NOMO-1 treated with DMSO at 0.1 percent for 48 hours (cell line): ENCODE measurements around the gene CFAP47.
"Not testable (repeated sequence)": the region's sequence is repeated elsewhere in the genome, so short reads cannot be mapped to it uniquely, and the experiment has no call there.

Source experiments
- DNase-seq: peaks from one replicate; lab custom pipeline; 2025; ENCODE audit not compliant: unreplicated experiment; lab: John Stamatoyannopoulos, UW

The CFAP47 gene

GRCh38 chrX:36234840-36235528 is 315.4 kb downstream of the CFAP47 start:
- DNase-seq: not testable (repeated sequence)

GRCh38 chrX:36241397-36241796 is 321.9 kb downstream of the CFAP47 start:
- no peak for DNase-seq

GRCh38 chrX:36266155-36266554 is 346.6 kb downstream of the CFAP47 start:
- DNase-seq: no peak

- no peak for DNase-seq
Observed at GRCh38 chrX:36310136-36310535, 390.6 kb downstream of the CFAP47 start.

GRCh38 chrX:36314303-36314702 is 394.8 kb downstream of the CFAP47 start:
- no peak for DNase-seq

GRCh38 chrX:36334572-36334971 is 415.0 kb downstream of the CFAP47 start:
- no peak for DNase-seq

- no peak for DNase-seq
Observed at GRCh38 chrX:36336751-36337150, 417.2 kb downstream of the CFAP47 start.

GRCh38 chrX:36344301-36344700 is 424.8 kb downstream of the CFAP47 start:
- no peak for DNase-seq

- no peak for DNase-seq
Observed at GRCh38 chrX:36348509-36348908, 429.0 kb downstream of the CFAP47 start.

GRCh38 chrX:36357855-36358254 is 438.3 kb downstream of the CFAP47 start:
- no peak for DNase-seq

GRCh38 chrX:36364262-36364661 is 444.7 kb downstream of the CFAP47 start:
- no peak for DNase-seq

GRCh38 chrX:36383495-36383894 is 464.0 kb downstream of the CFAP47 start:
- no peak for DNase-seq

- no peak for DNase-seq
Observed at GRCh38 chrX:36388901-36389300, 469.4 kb downstream of the CFAP47 start.

- DNase-seq: no peak
Observed at GRCh38 chrX:36401774-36402173, 482.2 kb downstream of the CFAP47 start.

- no peak for DNase-seq
Observed at GRCh38 chrX:36407836-36408235, 488.3 kb downstream of the CFAP47 start.

GRCh38 chrX:36414056-36414455 is 494.5 kb downstream of the CFAP47 start:
- no peak for DNase-seq

GRCh38 chrX:36422368-36422767 is 502.8 kb downstream of the CFAP47 start:
- DNase-seq: no peak

- DNase-seq: no peak
Observed at GRCh38 chrX:36431819-36432218, 512.3 kb downstream of the CFAP47 start.

GRCh38 chrX:36434522-36434921 is 515.0 kb downstream of the CFAP47 start:
- no peak for DNase-seq
